Hepatocyte (in vitro differentiated cells): ENCODE results near the gene ASAP2. TPM values are rescaled to one million over a fixed set of nuclear protein-coding genes. Genes with fewer than 3 reads are reported as not detected.

ENCODE experiments used
- DNase-seq: peaks from one replicate; pipeline ENCODE4 v3.0.0-alpha.2; 2016; ENCODE audit warnings: low spot score
- H2AFZ ChIP-seq: fragments of 200-600 bp; sonication (generic); 2 replicates; pipeline ENCODE4 v1.6.0; 2016; ENCODE audit warnings: antibody characterized with exemption, mild to moderate bottlenecking
- H3K27ac ChIP-seq: fragments of 200-600 bp; sonication (generic); 2 replicates; pipeline ENCODE4 v1.5.1; 2016; ENCODE audit warnings: mild to moderate bottlenecking
- H3K27me3 ChIP-seq: fragments of 200-600 bp; sonication (generic); 2 replicates; pipeline ENCODE4 v1.6.1; 2016
- H3K36me3 ChIP-seq: fragments of 200-600 bp; sonication (generic); replicated peaks from 2 replicates; pipeline ENCODE4 v1.5.1; 2016; ENCODE audit warnings: low read depth; ENCODE audit not compliant: insufficient read depth
- H3K4me1 ChIP-seq: fragments of 200-600 bp; sonication (generic); 2 replicates; pipeline ENCODE4 v1.5.1; 2016; ENCODE audit warnings: mild to moderate bottlenecking, moderate library complexity; ENCODE audit not compliant: insufficient read depth
- H3K4me2 ChIP-seq: fragments of 200-600 bp; sonication (generic); 2 replicates; pipeline ENCODE4 v1.6.0; 2016
- H3K4me3 ChIP-seq: fragments of 200-600 bp; sonication (generic); 2 replicates; pipeline ENCODE4 v1.5.1; 2016; ENCODE audit warnings: mild to moderate bottlenecking
- H3K79me2 ChIP-seq: fragments of 200-600 bp; sonication (generic); 2 replicates; pipeline ENCODE4 v1.6.0; 2017; ENCODE audit warnings: mild to moderate bottlenecking
- H3K9me2 ChIP-seq: fragments of 200-600 bp; sonication (generic); replicated peaks from 2 replicates; pipeline ENCODE4 v1.6.0; 2017; ENCODE audit warnings: mild to moderate bottlenecking; ENCODE audit not compliant: insufficient read depth
- H3K9me3 ChIP-seq: fragments of 200-600 bp; sonication (generic); 2 replicates; pipeline ENCODE4 v1.5.1; 2016; ENCODE audit warnings: low read depth, mild to moderate bottlenecking
- H4K20me1 ChIP-seq: fragments of 200-600 bp; sonication (generic); 2 replicates; pipeline ENCODE4 v1.6.0; 2016; ENCODE audit warnings: mild to moderate bottlenecking; ENCODE audit not compliant: insufficient read depth, poor library complexity, severe bottlenecking
- EZH2 ChIP-seq: fragments of 200-600 bp; sonication (generic); IDR thresholded peaks from 2 replicates; pipeline ENCODE4 v1.6.1; 2016; ENCODE audit warnings: antibody characterized with exemption, mild to moderate bottlenecking, borderline replicate concordance
- EZH2phosphoT487 ChIP-seq: fragments of 200-600 bp; sonication (generic); IDR thresholded peaks from one replicate; pipeline ENCODE4 v1.6.1; 2018; ENCODE audit warnings: antibody characterized with exemption, mild to moderate bottlenecking, low read depth, moderate library complexity; ENCODE audit not compliant: unreplicated experiment, severe bottlenecking
- WGBS: methylation state at CpG from one replicate; pipeline ENCODE4 v1.1.6; 2016; ENCODE audit warnings: low lambda C conversion rate; ENCODE audit errors: missing lambda C conversion rate; 5-methylcytosine and 5-hydroxymethylcytosine counted together
- polyA plus RNA-seq: library from polyadenylated mRNA; unstranded; fragments of >200 nt; fragmentation: Nextera tagmentation; extraction: Ambion mirVana; gene quantifications from 2 replicates; pipeline ENCODE4 v1.2.1, GENCODE V29; 2016
- total RNA-seq: library from RNA; depleted of rRNA; stranded (reverse); fragments of >200 nt; gene quantifications from 2 replicates; pipeline ENCODE4 v1.2.3, GENCODE V29; 2014
- TF ChIP-seq, protein P1 (sequence below): fragments of 200-600 bp; sonication (generic); IDR thresholded peaks from 2 replicates; pipeline ENCODE4 v1.5.1; 2016; ENCODE audit warnings: antibody characterized with exemption, mild to moderate bottlenecking; ENCODE audit not compliant: poor library complexity

ASAP2 gene
- total and polyA plus RNA-seq, 2 experiments from 2014 or later = 13.7 to 21.3 TPM

DNA sequence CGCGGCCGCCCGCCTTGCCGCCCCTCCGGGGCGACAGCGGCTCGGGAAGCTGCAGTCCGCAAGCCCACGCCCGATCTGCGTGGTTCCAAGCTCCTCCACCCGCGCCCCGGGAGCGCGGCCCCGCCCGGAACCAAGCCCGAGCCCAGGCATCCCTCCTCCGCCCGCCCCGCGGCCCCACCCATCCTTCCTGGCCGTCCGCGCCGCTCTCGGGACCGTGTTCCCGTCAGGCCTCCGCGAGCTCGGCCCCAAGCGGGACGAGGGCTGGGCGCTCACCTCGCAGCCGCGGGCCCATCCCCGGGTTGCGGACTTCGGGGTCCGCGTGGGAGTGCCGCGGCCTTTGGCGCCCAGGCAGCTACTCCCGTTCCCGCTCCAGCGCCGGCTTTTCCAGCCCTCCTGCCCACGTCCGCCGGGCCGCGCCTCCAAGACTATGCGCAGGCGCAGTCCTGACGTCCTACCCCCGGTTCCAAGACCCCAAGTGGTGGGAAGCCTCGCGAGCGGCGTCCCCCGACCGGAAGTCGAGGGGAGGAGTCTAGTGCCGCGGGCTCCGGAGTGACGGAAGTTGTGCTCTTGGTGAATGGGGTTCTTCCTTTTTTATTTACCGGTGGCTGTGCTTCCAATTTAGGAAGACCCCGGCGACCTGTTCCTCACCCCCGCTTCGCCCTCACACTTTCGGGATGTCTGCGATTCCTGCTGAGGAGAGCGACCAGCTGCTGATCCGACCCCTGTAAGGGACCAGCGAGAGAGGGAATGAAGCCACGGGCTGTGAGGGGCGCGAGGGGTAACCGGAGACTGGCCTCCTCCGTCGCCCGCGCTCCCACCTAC, 216.7 kb downstream of the ASAP2 start, which contains the start of the genes CPSF3 and ITGB1BP1:
Gene CPSF3 (plus strand): TSS at position 555 of the 822 bp plus-strand sequence. CDS start 120 bp downstream, at position 675.
Gene ITGB1BP1 (minus strand): TSS at position 429 of the 822 bp plus-strand sequence. CDS start 4,831 bp downstream, outside the sequence.
- Histone ChIP-seq H3K36me3 (no peaks in the 10 kb centered on the region), H3K79me2 (peaks cover 60% of the 10 kb centered on the region), H2AFZ (peak within 1 kb of the TSS; percentile 90), H4K20me1 (no peaks in the 10 kb centered on the region), H3K4me1 (peaks cover 20% of the 10 kb centered on the region), H3K4me3 (peak within 1 kb of the TSS; percentile 83), H3K4me2 (peak within 1 kb of the TSS; percentile 98), H3K9me2 (no peaks in the 10 kb centered on the region), H3K27ac (peak within 1 kb of the TSS; percentile 90), H3K9me3 (no peaks in the 10 kb centered on the region), H3K27me3 (no peaks in the 10 kb centered on the region)
- TF ChIP-seq, protein P1, sequence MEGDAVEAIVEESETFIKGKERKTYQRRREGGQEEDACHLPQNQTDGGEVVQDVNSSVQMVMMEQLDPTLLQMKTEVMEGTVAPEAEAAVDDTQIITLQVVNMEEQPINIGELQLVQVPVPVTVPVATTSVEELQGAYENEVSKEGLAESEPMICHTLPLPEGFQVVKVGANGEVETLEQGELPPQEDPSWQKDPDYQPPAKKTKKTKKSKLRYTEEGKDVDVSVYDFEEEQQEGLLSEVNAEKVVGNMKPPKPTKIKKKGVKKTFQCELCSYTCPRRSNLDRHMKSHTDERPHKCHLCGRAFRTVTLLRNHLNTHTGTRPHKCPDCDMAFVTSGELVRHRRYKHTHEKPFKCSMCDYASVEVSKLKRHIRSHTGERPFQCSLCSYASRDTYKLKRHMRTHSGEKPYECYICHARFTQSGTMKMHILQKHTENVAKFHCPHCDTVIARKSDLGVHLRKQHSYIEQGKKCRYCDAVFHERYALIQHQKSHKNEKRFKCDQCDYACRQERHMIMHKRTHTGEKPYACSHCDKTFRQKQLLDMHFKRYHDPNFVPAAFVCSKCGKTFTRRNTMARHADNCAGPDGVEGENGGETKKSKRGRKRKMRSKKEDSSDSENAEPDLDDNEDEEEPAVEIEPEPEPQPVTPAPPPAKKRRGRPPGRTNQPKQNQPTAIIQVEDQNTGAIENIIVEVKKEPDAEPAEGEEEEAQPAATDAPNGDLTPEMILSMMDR = no peak
- TF ChIP-seq EZH2 (no peak), EZH2phosphoT487 (no peak)
- WGBS = under 1% methylated on average over 63 of the region's 91 CpGs
- DNase-seq = peak; percentile 100

DNA sequence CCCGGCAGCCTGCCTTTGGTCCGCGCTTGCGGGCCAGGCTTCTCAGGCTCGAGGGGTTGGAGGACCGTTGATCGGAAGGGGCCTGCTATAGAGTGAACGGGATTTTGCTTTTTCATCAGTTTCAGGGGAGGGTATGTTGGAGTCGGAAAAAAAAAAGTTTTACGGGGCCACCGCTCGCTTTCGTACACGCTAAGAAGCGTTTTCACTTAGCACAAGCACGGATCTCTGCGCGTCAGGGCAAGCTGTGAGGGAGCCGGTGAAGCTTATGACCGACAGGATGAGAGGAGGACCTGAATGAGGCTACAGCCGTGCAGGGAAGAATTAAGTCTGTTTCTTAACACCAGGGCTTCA, 217.3 kb downstream of the ASAP2 start:
- Histone ChIP-seq H3K27me3 (no peaks in the 10 kb centered on the region), H3K9me2 (no peaks in the 10 kb centered on the region), H2AFZ (peak overlapping the region; percentile 90), H4K20me1 (no peaks in the 10 kb centered on the region), H3K4me3 (peak overlapping the region; percentile 72), H3K9me3 (no peaks in the 10 kb centered on the region), H3K36me3 (no peaks in the 10 kb centered on the region), H3K79me2 (peaks cover 54% of the 10 kb centered on the region), H3K27ac (peak overlapping the region; percentile 88), H3K4me2 (peak overlapping the region; percentile 94), H3K4me1 (peaks cover 20% of the 10 kb centered on the region)
- DNase-seq = no peak
- TF ChIP-seq EZH2 (no peak), EZH2phosphoT487 (no peak)
- TF ChIP-seq, protein P1 = no peak
- WGBS = 1% methylated on average over 18 of the region's 21 CpGs

DNA sequence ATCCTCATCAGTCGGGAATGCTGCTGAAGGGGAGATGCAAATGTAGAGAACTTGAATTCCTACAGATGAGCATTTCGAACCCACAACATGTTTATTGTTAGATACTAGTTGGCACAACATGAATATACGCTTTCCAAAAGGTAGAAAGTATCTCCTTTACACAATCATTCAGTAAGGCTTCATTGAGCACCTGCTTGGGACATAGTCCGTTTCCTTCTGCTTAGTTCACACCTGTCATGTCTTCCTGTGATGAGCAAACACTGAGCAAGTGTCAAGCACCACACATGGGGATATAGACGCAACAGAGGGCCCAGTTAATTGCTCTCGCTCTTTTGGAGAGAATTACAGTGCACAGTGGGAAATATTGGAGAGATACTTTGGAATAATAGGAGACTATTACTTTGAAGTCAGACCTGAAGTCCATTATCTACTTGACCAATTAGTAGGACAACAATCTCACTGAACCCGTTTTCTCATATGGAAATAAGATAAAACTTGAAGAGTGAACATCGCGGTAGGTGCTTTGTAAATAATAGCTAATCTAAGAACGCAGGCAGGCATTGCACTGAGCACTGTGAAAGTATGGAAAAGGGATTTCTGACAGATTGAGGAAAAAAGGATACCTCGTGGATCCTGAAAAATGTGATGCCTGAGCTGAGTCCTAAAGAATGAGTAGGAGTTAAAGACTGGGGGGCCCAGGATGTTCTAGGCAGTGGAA, 218.0 kb downstream of the ASAP2 start:
- peak overlapping the region; percentile 88 for H3K27ac ChIP-seq
- no peaks in the 10 kb centered on the region for H3K36me3 ChIP-seq
- H4K20me1 ChIP-seq = no peaks in the 10 kb centered on the region
- TF ChIP-seq, protein P1 = no peak
- no peak for TF ChIP-seq EZH2
- no peak for TF ChIP-seq EZH2phosphoT487
- no peaks in the 10 kb centered on the region for H3K9me2 ChIP-seq
- H3K4me1 ChIP-seq = peaks cover 20% of the 10 kb centered on the region
- 64% methylated on average over 11 of the region's 11 CpGs for WGBS
- peaks cover 47% of the 10 kb centered on the region for H3K79me2 ChIP-seq
- H2AFZ ChIP-seq = peak overlapping the region; percentile 90
- no peak for DNase-seq
- no peaks in the 10 kb centered on the region for H3K27me3 ChIP-seq
- peak overlapping the region; percentile 72 for H3K4me3 ChIP-seq
- H3K4me2 ChIP-seq = peak overlapping the region; percentile 94
- no peaks in the 10 kb centered on the region for H3K9me3 ChIP-seq
